ENCODE data around the gene PARP1.

- TF ChIP-seq CTCF (IDR thresholded peaks at IDR 0.05) (no peak), REST (IDR thresholded peaks at IDR 0.05; ENCODE audit: insufficient read depth in 1 of 2, low read depth in 2 of 2, low read length in 1 of 2) (no peak), TCF7L2 (IDR thresholded peaks at IDR 0.05; ENCODE audit: low read depth, low read length) (no peak), POLR2AphosphoS5 (IDR thresholded peaks at IDR 0.05; ENCODE audit: low read depth, low read length) (no peak), SIN3A (IDR thresholded peaks at IDR 0.05; ENCODE audit: borderline replicate concordance, insufficient read depth, low read depth, low read length) (no peak)
These were observed 34.5 kb downstream of the PARP1 start for GRCh38 chr1:226373376-226373775.
